PC-9 (cell line): ENCODE results near the gene USP24.

ENCODE experiments used
- EZH2 ChIP-seq: fragments of 200-600 bp; sonication (generic); IDR thresholded peaks from 2 replicates; pipeline ENCODE4 v1.8.0; 2017; ENCODE audit warnings: antibody characterized with exemption, low read depth
- TF ChIP-seq, protein P1 (sequence below): fragments of 200-600 bp; sonication (generic); conservative IDR thresholded peaks from 2 replicates; pipeline ENCODE4 v1.6.1; 2017; ENCODE audit warnings: mixed run types, antibody characterized with exemption, mild to moderate bottlenecking, moderate library complexity

DNA sequence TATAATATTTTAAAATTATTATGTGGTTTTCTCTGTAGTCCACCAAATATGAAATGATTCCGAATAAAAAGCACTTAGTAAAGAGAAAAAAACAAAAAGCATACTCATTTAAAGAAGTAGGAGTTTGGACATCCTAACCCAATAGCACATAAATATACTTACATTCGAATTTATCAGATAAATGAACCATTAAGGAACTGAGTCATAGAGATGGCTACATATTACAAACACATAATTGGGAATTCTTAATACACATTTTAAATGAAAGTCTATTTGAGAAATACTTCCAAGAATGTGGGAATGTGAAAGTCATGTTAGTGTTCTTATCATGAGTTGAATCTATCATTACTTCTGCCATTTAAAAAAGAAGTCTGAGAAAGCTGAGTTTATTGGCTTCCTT lies 75.0 kb downstream of the USP24 start:
- TF ChIP-seq, protein P1, sequence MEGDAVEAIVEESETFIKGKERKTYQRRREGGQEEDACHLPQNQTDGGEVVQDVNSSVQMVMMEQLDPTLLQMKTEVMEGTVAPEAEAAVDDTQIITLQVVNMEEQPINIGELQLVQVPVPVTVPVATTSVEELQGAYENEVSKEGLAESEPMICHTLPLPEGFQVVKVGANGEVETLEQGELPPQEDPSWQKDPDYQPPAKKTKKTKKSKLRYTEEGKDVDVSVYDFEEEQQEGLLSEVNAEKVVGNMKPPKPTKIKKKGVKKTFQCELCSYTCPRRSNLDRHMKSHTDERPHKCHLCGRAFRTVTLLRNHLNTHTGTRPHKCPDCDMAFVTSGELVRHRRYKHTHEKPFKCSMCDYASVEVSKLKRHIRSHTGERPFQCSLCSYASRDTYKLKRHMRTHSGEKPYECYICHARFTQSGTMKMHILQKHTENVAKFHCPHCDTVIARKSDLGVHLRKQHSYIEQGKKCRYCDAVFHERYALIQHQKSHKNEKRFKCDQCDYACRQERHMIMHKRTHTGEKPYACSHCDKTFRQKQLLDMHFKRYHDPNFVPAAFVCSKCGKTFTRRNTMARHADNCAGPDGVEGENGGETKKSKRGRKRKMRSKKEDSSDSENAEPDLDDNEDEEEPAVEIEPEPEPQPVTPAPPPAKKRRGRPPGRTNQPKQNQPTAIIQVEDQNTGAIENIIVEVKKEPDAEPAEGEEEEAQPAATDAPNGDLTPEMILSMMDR, result no peak
- TF ChIP-seq EZH2, result no peak
